Transverse colon (tissue), 4 donors: ENCODE data around the gene COL4A6. TPM values are rescaled to one million over a fixed set of nuclear protein-coding genes. Genes with fewer than 3 reads are reported as not detected.

Experiments
- DNase-seq: peaks from one replicate; pipeline ENCODE4 v3.0.0-alpha.2; 2019
- H3K27ac ChIP-seq, 4 donors: fragments of 200-600 bp; sonication (generic); 2 replicates each; pipeline ENCODE4 v1.5.1; 2016 to 2018; ENCODE audit warnings: inconsistent platforms in 4 of 4
- H3K27me3 ChIP-seq: fragments of 200-600 bp; sonication (generic); 2 replicates; pipeline ENCODE4 v1.5.1; 2017; ENCODE audit warnings: inconsistent platforms
- H3K36me3 ChIP-seq, 4 donors: fragments of 200-600 bp; sonication (generic); 2 replicates each; pipeline ENCODE4 v1.5.1; 2017 to 2019; ENCODE audit warnings: inconsistent platforms in 4 of 4
- H3K4me1 ChIP-seq, 4 donors: fragments of 200-600 bp; sonication (generic); 2 replicates each; pipeline ENCODE4 v1.5.1; 2017 to 2020; ENCODE audit warnings: inconsistent platforms in 4 of 4
- H3K4me3 ChIP-seq, 4 donors: fragments of 200-600 bp; sonication (generic); 1 replicate in 1 of 4; 2 replicates in 3 of 4; pipeline versions ENCODE4 v1.5.1 to v1.6.1; 2017 to 2019; ENCODE audit warnings: inconsistent platforms in 4 of 4
- H3K9me3 ChIP-seq, 2 donors: fragments of 200-600 bp; sonication (generic); 2 replicates each; pipeline ENCODE4 v1.5.1; 2017 to 2019; ENCODE audit warnings: inconsistent platforms in 2 of 2
- EP300 ChIP-seq: sonication (generic); formaldehyde crosslinking; IDR thresholded peaks from one replicate; pipeline ENCODE4 v1.6.1; 2017; ENCODE audit warnings: antibody characterized with exemption, low read depth
- POLR2A ChIP-seq: fragments of 450-650 bp; IDR thresholded peaks from one replicate; pipeline ENCODE4 v1.6.1; 2016; ENCODE audit warnings: antibody characterized with exemption, mild to moderate bottlenecking, moderate library complexity
- POLR2AphosphoS5 ChIP-seq, 3 donors: sonication (generic); formaldehyde crosslinking; IDR thresholded peaks; one replicate each; pipeline ENCODE4 v1.6.1; 2016; ENCODE audit warnings: antibody characterized with exemption in 3 of 3
- WGBS, 2 donors: methylation state at CpG; one replicate each; pipeline ENCODE4 v1.1.5; 2018; ENCODE audit warnings: low coverage in 1 of 2; 5-methylcytosine and 5-hydroxymethylcytosine counted together
- in situ Hi-C, 4 donors: fragments of 200-750 bp; cut with MboI; loops; one replicate each; pipeline versions ENCODE4 v1.15.0 to v1.15.1; 2017; ENCODE audit warnings: low sequenced_read_pairs in 3 of 4, low pct_ligation_motif_present in 1 of 4, low pct_unique_long_range_greater_than_20kb in 1 of 4
- intact Hi-C: fragments of 100-400 bp; cut with DNase I; formaldehyde crosslinking; loops from one replicate; pipeline ENCODE4 v1.15.1; 2023; ENCODE audit warnings: low total_unique reads
- total RNA-seq, 4 donors: library from RNA; depleted of rRNA; stranded (reverse); fragments of >200 nt; gene quantifications; one replicate each; pipeline ENCODE4 v1.1.0, GENCODE V29; 2016
- TF ChIP-seq, protein P1 (sequence below), 5 experiments: fragments of 200-600 bp in 3 of 5; fragments of 450-650 bp in 2 of 5; sonication (generic) in 3 of 5; IDR thresholded peaks; 1 replicate in 2 of 5; 2 replicates in 3 of 5; pipeline ENCODE4 v1.5.1; 2016 to 2017; ENCODE audit warnings: antibody characterized with exemption in 5 of 5, inconsistent platforms in 3 of 5, mild to moderate bottlenecking in 2 of 5, moderate library complexity in 1 of 5

The COL4A6 gene
- total RNA-seq, 4 donors from 2014 or later, result 0.32 to 0.75 (median 0.57) TPM

GRCh38 chrX:108160309-108160708, 277.9 kb downstream of the COL4A6 start:
- in situ Hi-C loops (no loop called here), intact Hi-C loops (no loop called here)
- TF ChIP-seq, protein P1, sequence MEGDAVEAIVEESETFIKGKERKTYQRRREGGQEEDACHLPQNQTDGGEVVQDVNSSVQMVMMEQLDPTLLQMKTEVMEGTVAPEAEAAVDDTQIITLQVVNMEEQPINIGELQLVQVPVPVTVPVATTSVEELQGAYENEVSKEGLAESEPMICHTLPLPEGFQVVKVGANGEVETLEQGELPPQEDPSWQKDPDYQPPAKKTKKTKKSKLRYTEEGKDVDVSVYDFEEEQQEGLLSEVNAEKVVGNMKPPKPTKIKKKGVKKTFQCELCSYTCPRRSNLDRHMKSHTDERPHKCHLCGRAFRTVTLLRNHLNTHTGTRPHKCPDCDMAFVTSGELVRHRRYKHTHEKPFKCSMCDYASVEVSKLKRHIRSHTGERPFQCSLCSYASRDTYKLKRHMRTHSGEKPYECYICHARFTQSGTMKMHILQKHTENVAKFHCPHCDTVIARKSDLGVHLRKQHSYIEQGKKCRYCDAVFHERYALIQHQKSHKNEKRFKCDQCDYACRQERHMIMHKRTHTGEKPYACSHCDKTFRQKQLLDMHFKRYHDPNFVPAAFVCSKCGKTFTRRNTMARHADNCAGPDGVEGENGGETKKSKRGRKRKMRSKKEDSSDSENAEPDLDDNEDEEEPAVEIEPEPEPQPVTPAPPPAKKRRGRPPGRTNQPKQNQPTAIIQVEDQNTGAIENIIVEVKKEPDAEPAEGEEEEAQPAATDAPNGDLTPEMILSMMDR (IDR thresholded peaks at IDR 0.05), result no peak
- TF ChIP-seq POLR2AphosphoS5 (IDR thresholded peaks at IDR 0.05) (no peak), EP300 (no peak), POLR2A (no peak)
- H3K4me1 ChIP-seq, result no peaks in the 10 kb centered on the region
- no peak for DNase-seq
- H3K27ac ChIP-seq, result no peak overlapping the region
- no peak overlapping the region for H3K4me3 ChIP-seq
- no peaks in the 10 kb centered on the region for H3K9me3 ChIP-seq
- no peaks in the 10 kb centered on the region for H3K36me3 ChIP-seq
- H3K27me3 ChIP-seq, result no peaks in the 10 kb centered on the region
- WGBS, 2 donors, result 77% methylated on average over 5 of the region's 5 CpGs; no CpG with 5 or more reads in 1 of the 2 donors

DNA sequence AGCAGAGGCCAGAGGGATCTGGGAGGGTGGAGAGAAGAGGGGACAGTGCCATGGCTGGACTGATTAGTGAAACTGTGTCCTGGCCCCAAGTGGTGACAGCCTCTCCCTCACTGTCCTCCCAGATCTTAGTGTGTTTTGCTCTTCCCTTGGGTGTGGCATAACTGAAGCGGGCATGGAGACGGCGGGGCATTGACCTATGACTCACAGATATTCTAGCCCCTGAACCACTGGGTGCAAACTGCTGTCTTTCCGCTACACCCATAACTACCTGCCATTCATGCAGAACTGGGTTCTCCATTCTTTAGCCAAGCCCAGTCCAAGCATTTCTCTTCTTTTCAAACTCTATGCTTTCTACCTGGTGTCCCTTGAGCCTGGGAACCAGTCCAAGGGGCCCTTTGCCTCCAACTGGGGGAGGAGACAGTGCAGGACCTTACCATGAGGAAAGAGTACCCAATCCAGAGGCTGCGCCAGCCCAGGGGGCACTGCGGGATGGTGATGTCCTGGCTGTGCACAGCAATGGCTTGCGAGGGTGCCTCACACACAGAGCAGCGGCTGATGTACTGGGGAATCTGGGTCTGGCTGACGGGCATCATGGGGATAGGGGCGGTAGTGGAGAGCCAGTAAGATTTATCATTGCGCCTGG, 279.1 kb downstream of the COL4A6 start:
- intact Hi-C loops, result no loop called here
- TF ChIP-seq EP300, result no peak
- TF ChIP-seq POLR2A, result no peak
- no peak for TF ChIP-seq POLR2AphosphoS5 (IDR thresholded peaks at IDR 0.05)
- TF ChIP-seq, protein P1 (IDR thresholded peaks at IDR 0.05), result no peak
- Histone ChIP-seq H3K4me1 (no peaks in the 10 kb centered on the region), H3K9me3 (no peaks in the 10 kb centered on the region), H3K4me3 (no peak overlapping the region), H3K27ac (no peak overlapping the region), H3K27me3 (no peaks in the 10 kb centered on the region), H3K36me3 (no peaks in the 10 kb centered on the region)
- DNase-seq, result no peak
- in situ Hi-C loops, result no loop called here
- 84% methylated on average over 11 of the region's 11 CpGs; no CpG with 5 or more reads in 1 of the 2 donors for WGBS, 2 donors

GRCh38 chrX:108157628-108158027, 280.6 kb downstream of the COL4A6 start:
- no peaks in the 10 kb centered on the region for H3K36me3 ChIP-seq
- no peaks in the 10 kb centered on the region for H3K4me1 ChIP-seq
- intact Hi-C loops (no loop called here), in situ Hi-C loops (no loop called here)
- 73% methylated on average over 3 of the region's 3 CpGs; no CpG with 5 or more reads in 1 of the 2 donors for WGBS, 2 donors
- no peak for DNase-seq
- H3K9me3 ChIP-seq, result no peaks in the 10 kb centered on the region
- H3K4me3 ChIP-seq, result no peak overlapping the region
- H3K27me3 ChIP-seq, result no peaks in the 10 kb centered on the region
- H3K27ac ChIP-seq, result no peak overlapping the region
- no peak for TF ChIP-seq POLR2AphosphoS5 (IDR thresholded peaks at IDR 0.05)
- TF ChIP-seq POLR2A, result no peak
- TF ChIP-seq, protein P1 (IDR thresholded peaks at IDR 0.05), result no peak
- no peak for TF ChIP-seq EP300

DNA sequence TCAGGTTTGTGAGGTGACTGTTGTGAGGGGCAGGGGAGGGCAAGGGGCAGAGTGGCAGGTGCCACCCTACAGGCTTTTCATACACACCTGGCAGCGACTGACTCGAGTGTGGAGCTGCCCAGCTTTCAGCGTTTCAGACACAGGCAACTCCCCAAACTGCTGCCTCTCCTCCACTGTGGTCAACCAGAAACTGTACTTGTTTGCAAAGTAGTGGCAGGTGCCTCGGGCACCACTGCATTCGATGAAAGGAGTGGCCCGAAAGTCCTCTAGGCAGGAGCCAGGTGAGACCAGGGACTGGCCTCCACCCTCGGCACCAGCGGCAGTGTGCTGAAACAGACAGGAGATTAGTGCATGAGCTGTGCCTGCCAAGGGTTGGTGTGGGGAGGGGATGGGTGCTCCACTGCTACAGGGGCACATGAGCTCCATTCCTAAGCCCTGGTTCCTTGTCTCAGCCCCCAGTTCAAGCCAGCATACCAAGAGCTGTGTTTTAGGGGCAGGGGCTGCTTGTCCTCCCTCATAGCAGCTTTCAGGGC, 281.2 kb downstream of the COL4A6 start:
- no peak for TF ChIP-seq POLR2AphosphoS5 (IDR thresholded peaks at IDR 0.05)
- DNase-seq, result peak; percentile 13

More for the DNA sequence above, 281.2 kb downstream of the COL4A6 start:
- Histone ChIP-seq H3K27me3 (no peaks in the 10 kb centered on the region), H3K36me3 (no peaks in the 10 kb centered on the region), H3K27ac (no peak overlapping the region), H3K4me3 (no peak overlapping the region), H3K9me3 (no peaks in the 10 kb centered on the region), H3K4me1 (no peaks in the 10 kb centered on the region)
- WGBS, 2 donors, result 80% methylated on average over 8 of the region's 8 CpGs; no CpG with 5 or more reads in 1 of the 2 donors
- intact Hi-C loops (no loop called here), in situ Hi-C loops (no loop called here)
